Smooth muscle cell (in vitro differentiated cells): ENCODE results near the gene SYNPO2. TPM values are rescaled to one million over a fixed set of nuclear protein-coding genes. Genes with fewer than 3 reads are reported as not detected.

ENCODE experiments used
- DNase-seq: peaks from one replicate; lab custom pipeline; 2025; ENCODE audit not compliant: unreplicated experiment; lab: John Stamatoyannopoulos, UW
- H2AFZ ChIP-seq: fragments of 200-600 bp; sonication (generic); 2 replicates; pipeline ENCODE4 v1.6.0; 2016; ENCODE audit warnings: antibody characterized with exemption, low read depth, mild to moderate bottlenecking
- H3F3A ChIP-seq: fragments of 200-600 bp; sonication (generic); 2 replicates; pipeline ENCODE4 v1.6.0; 2017; ENCODE audit warnings: antibody characterized with exemption, low read depth
- H3K27ac ChIP-seq: fragments of 200-600 bp; sonication (generic); 2 replicates; pipeline ENCODE4 v1.5.1; 2016; ENCODE audit warnings: low read depth, mild to moderate bottlenecking
- H3K27me3 ChIP-seq: fragments of 200-600 bp; sonication (generic); 2 replicates; pipeline ENCODE4 v1.6.1; 2016; ENCODE audit warnings: low read depth, mild to moderate bottlenecking
- H3K36me3 ChIP-seq: fragments of 200-600 bp; sonication (generic); 2 replicates; pipeline ENCODE4 v1.5.1; 2016; ENCODE audit warnings: low read depth
- H3K4me1 ChIP-seq: fragments of 200-600 bp; sonication (generic); 2 replicates; pipeline ENCODE4 v1.5.1; 2016; ENCODE audit warnings: low read depth
- H3K4me2 ChIP-seq: fragments of 200-600 bp; sonication (generic); 2 replicates; pipeline ENCODE4 v1.6.0; 2016; ENCODE audit warnings: mild to moderate bottlenecking
- H3K4me3 ChIP-seq: fragments of 200-600 bp; sonication (generic); 2 replicates; pipeline ENCODE4 v1.5.1; 2016; ENCODE audit warnings: mild to moderate bottlenecking
- H3K79me2 ChIP-seq: fragments of 200-600 bp; sonication (generic); 2 replicates; pipeline ENCODE4 v1.6.0; 2016; ENCODE audit warnings: low read depth, mild to moderate bottlenecking
- H3K9ac ChIP-seq: fragments of 200-600 bp; sonication (generic); 2 replicates; pipeline ENCODE4 v1.6.0; 2016; ENCODE audit warnings: low read depth
- H3K9me3 ChIP-seq: fragments of 200-600 bp; sonication (generic); replicated peaks from 2 replicates; pipeline ENCODE4 v1.5.1; 2016; ENCODE audit warnings: low read depth
- H4K20me1 ChIP-seq: fragments of 200-600 bp; sonication (generic); 2 replicates; pipeline ENCODE4 v1.6.0; 2016; ENCODE audit warnings: low read depth
- WGBS: methylation state at CpG from one replicate; pipeline ENCODE4 v1.1.7; 2016; ENCODE audit warnings: low lambda C conversion rate; 5-methylcytosine and 5-hydroxymethylcytosine counted together
- polyA plus RNA-seq: library from polyadenylated mRNA; unstranded; fragments of >200 nt; fragmentation: Nextera tagmentation; extraction: Ambion mirVana; gene quantifications from 2 replicates; pipeline ENCODE4 v1.2.1, GENCODE V29; 2016
- total RNA-seq: library from RNA; depleted of rRNA; stranded (reverse); fragments of >200 nt; gene quantifications from 2 replicates; pipeline ENCODE4 v1.2.3, GENCODE V29; 2014
- TF ChIP-seq, protein P1 (sequence below): fragments of 200-600 bp; sonication (generic); IDR thresholded peaks from 2 replicates; pipeline ENCODE4 v1.5.1; 2017; ENCODE audit warnings: borderline replicate concordance, mild to moderate bottlenecking, antibody characterized with exemption; ENCODE audit not compliant: insufficient read depth, poor library complexity, severe bottlenecking

SYNPO2 gene
- total and polyA plus RNA-seq, 2 experiments from 2014 or later: 0.08 to 4.5 TPM

- TF ChIP-seq, protein P1, sequence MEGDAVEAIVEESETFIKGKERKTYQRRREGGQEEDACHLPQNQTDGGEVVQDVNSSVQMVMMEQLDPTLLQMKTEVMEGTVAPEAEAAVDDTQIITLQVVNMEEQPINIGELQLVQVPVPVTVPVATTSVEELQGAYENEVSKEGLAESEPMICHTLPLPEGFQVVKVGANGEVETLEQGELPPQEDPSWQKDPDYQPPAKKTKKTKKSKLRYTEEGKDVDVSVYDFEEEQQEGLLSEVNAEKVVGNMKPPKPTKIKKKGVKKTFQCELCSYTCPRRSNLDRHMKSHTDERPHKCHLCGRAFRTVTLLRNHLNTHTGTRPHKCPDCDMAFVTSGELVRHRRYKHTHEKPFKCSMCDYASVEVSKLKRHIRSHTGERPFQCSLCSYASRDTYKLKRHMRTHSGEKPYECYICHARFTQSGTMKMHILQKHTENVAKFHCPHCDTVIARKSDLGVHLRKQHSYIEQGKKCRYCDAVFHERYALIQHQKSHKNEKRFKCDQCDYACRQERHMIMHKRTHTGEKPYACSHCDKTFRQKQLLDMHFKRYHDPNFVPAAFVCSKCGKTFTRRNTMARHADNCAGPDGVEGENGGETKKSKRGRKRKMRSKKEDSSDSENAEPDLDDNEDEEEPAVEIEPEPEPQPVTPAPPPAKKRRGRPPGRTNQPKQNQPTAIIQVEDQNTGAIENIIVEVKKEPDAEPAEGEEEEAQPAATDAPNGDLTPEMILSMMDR: no peak
- H3F3A ChIP-seq: no peaks in the 10 kb centered on the region
- no peaks in the 10 kb centered on the region for H4K20me1 ChIP-seq
- WGBS: 100% methylated on average over 1 of the region's 1 CpG
- no peak for DNase-seq
- no peak overlapping the region for H3K9ac ChIP-seq
- H3K36me3 ChIP-seq: no peaks in the 10 kb centered on the region
- no peak overlapping the region for H3K4me2 ChIP-seq
- no peaks in the 10 kb centered on the region for H3K9me3 ChIP-seq
- no peaks in the 10 kb centered on the region for H3K79me2 ChIP-seq
- H3K4me1 ChIP-seq: no peaks in the 10 kb centered on the region
- no peak overlapping the region for H2AFZ ChIP-seq
- no peak overlapping the region for H3K27ac ChIP-seq
- no peaks in the 10 kb centered on the region for H3K27me3 ChIP-seq
- H3K4me3 ChIP-seq: no peak overlapping the region
Measured at GRCh38 chr4:118992149-118992548, 103.5 kb downstream of the SYNPO2 start.

- 96% methylated on average over 2 of the region's 2 CpGs for WGBS
- Histone ChIP-seq H2AFZ (no peak overlapping the region), H3K9me3 (no peaks in the 10 kb centered on the region), H3K4me1 (no peaks in the 10 kb centered on the region), H3F3A (no peaks in the 10 kb centered on the region), H3K36me3 (no peaks in the 10 kb centered on the region), H3K4me2 (no peak overlapping the region), H3K27ac (no peak overlapping the region), H3K27me3 (no peaks in the 10 kb centered on the region), H3K9ac (no peak overlapping the region), H3K79me2 (no peaks in the 10 kb centered on the region), H4K20me1 (no peaks in the 10 kb centered on the region), H3K4me3 (no peak overlapping the region)
- TF ChIP-seq, protein P1: no peak
- no peak for DNase-seq
Measured at GRCh38 chr4:118993333-118993732, 104.7 kb downstream of the SYNPO2 start.

DNA sequence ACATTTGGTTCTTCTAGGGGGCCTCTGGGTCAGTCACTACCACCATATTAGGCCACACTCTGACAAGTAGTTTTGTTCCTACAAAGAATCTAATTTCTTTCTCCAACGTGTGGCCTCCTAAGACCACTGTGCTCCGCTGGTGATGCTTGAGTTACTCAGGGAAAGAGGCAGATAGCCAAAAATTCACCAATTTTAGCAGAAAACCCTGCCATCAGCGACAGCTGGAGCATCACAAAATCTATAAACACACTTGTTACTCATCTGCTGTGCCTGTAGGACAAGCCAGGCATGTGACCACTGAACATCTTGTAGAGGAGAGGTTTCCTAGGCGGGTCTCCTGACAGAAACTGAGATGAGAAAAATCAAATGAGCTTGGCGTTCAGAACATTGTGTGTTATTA lies 105.4 kb downstream of the SYNPO2 start:
- Histone ChIP-seq H3K9me3 (no peaks in the 10 kb centered on the region), H3K4me3 (no peak overlapping the region), H2AFZ (no peak overlapping the region), H3K27ac (no peak overlapping the region), H3K9ac (no peak overlapping the region), H4K20me1 (no peaks in the 10 kb centered on the region), H3K79me2 (no peaks in the 10 kb centered on the region), H3F3A (no peaks in the 10 kb centered on the region), H3K27me3 (no peaks in the 10 kb centered on the region), H3K36me3 (no peaks in the 10 kb centered on the region), H3K4me2 (no peak overlapping the region), H3K4me1 (no peaks in the 10 kb centered on the region)
- 81% methylated on average over 5 of the region's 5 CpGs for WGBS
- TF ChIP-seq, protein P1: no peak
- DNase-seq: no peak

- no peak overlapping the region for H3K9ac ChIP-seq
- H3K4me1 ChIP-seq: no peaks in the 10 kb centered on the region
- no peaks in the 10 kb centered on the region for H3F3A ChIP-seq
Measured at GRCh38 chr4:118995693-118996391, 107.2 kb downstream of the SYNPO2 start.

More at GRCh38 chr4:118995693-118996391, 107.2 kb downstream of the SYNPO2 start:
- Histone ChIP-seq H3K36me3 (no peaks in the 10 kb centered on the region), H3K4me2 (no peak overlapping the region), H3K79me2 (no peaks in the 10 kb centered on the region), H3K27me3 (no peaks in the 10 kb centered on the region), H2AFZ (no peak overlapping the region), H4K20me1 (no peaks in the 10 kb centered on the region), H3K27ac (no peak overlapping the region), H3K4me3 (no peak overlapping the region), H3K9me3 (no peaks in the 10 kb centered on the region)
- no peak for DNase-seq
- 89% methylated on average over 4 of the region's 4 CpGs for WGBS
- TF ChIP-seq, protein P1: no peak
